IPS DF 19.7 (cell line): Measurements from ENCODE around the gene FAM156A.
"Not testable (repeated sequence)": the region's sequence is repeated elsewhere in the genome, so short reads cannot be mapped to it uniquely, and the experiment has no call there.

Experiments used
- DNase-seq: peaks from one replicate; pipeline ENCODE4 v3.0.0-alpha.2; 2013; ENCODE audit warnings: low read depth, low spot score

FAM156A gene

GRCh38 chrX:52966993-52967738 lies 8.8 kb upstream of the FAM156A start:
- DNase-seq = not testable (repeated sequence)

GRCh38 chrX:52958961-52959360 lies 643 bp upstream of the FAM156A start:
- not testable (repeated sequence) for DNase-seq

GRCh38 chrX:52949884-52950283 lies 8.4 kb downstream of the FAM156A start:
- not testable (repeated sequence) for DNase-seq

GRCh38 chrX:52949325-52949724 lies 9.0 kb downstream of the FAM156A start:
- DNase-seq = not testable (repeated sequence)

- not testable (repeated sequence) for DNase-seq
These were observed 10.1 kb downstream of the FAM156A start for GRCh38 chrX:52948265-52948664.

GRCh38 chrX:52947501-52947900 lies 10.8 kb downstream of the FAM156A start:
- DNase-seq = not testable (repeated sequence)

- DNase-seq = not testable (repeated sequence)
These were observed 12.4 kb downstream of the FAM156A start for GRCh38 chrX:52945838-52946494.

GRCh38 chrX:52941728-52942127 lies 16.6 kb downstream of the FAM156A start:
- not testable (repeated sequence) for DNase-seq

GRCh38 chrX:52940704-52941103 lies 17.6 kb downstream of the FAM156A start:
- DNase-seq = not testable (repeated sequence)

- not testable (repeated sequence) for DNase-seq
These were observed 22.9 kb downstream of the FAM156A start for GRCh38 chrX:52935470-52935784.

GRCh38 chrX:52934704-52935469 lies 23.4 kb downstream of the FAM156A start:
- DNase-seq = no peak

- DNase-seq = no peak
These were observed 24.2 kb downstream of the FAM156A start for GRCh38 chrX:52933976-52934703.

- no peak for DNase-seq
These were observed 25.1 kb downstream of the FAM156A start for GRCh38 chrX:52933213-52933612.

GRCh38 chrX:52930214-52930613 lies 28.1 kb downstream of the FAM156A start:
- DNase-seq = not testable (repeated sequence)

- DNase-seq = no peak
These were observed 34.5 kb downstream of the FAM156A start for GRCh38 chrX:52923781-52924241.

GRCh38 chrX:52914704-52915103 lies 43.6 kb downstream of the FAM156A start:
- not testable (repeated sequence) for DNase-seq

GRCh38 chrX:52913681-52914080 lies 44.6 kb downstream of the FAM156A start:
- DNase-seq = not testable (repeated sequence)

- DNase-seq = not testable (repeated sequence)
These were observed 48.9 kb downstream of the FAM156A start for GRCh38 chrX:52909313-52909969.

- not testable (repeated sequence) for DNase-seq
These were observed 50.4 kb downstream of the FAM156A start for GRCh38 chrX:52907900-52908299.

- DNase-seq = not testable (repeated sequence)
These were observed 51.2 kb downstream of the FAM156A start for GRCh38 chrX:52907137-52907536.

GRCh38 chrX:52906072-52906471 lies 52.2 kb downstream of the FAM156A start:
- DNase-seq = not testable (repeated sequence)
